HG02623 (cell line): ENCODE results near the gene HOXA3.

Source experiments
- ATAC-seq: cut with Tn5 transposase; IDR thresholded peaks from one replicate; pipeline ENCODE4 v1.9.1; 2021; ENCODE audit warnings: moderate library complexity; ENCODE audit not compliant: unreplicated experiment

The HOXA3 gene

GRCh38 chr7:27168265-27168947 lies 16.0 kb upstream of the HOXA3 start:
- no peak for ATAC-seq

GRCh38 chr7:27167916-27168264 lies 15.5 kb upstream of the HOXA3 start:
- ATAC-seq, result no peak

- ATAC-seq, result no peak
Observed at GRCh38 chr7:27166531-27167505, 14.4 kb upstream of the HOXA3 start.

- no peak for ATAC-seq
Observed at GRCh38 chr7:27165996-27166530, 13.7 kb upstream of the HOXA3 start.

- no peak for ATAC-seq
Observed at GRCh38 chr7:27165089-27165995, 13.0 kb upstream of the HOXA3 start, which contains the start of gene HOXA9. HOXA9 (minus strand) TSS chr7:27165537; CDS start chr7:27165457, 80 bp downstream.

GRCh38 chr7:27164367-27165088 lies 12.1 kb upstream of the HOXA3 start:
- no peak for ATAC-seq

- no peak for ATAC-seq
Observed at GRCh38 chr7:27164045-27164366, 11.6 kb upstream of the HOXA3 start.

- ATAC-seq, result no peak
Observed at GRCh38 chr7:27163288-27164044, 11.1 kb upstream of the HOXA3 start.

- no peak for ATAC-seq
Observed at GRCh38 chr7:27162561-27163287, 10.3 kb upstream of the HOXA3 start.

- ATAC-seq, result no peak
Observed at GRCh38 chr7:27161721-27162560, 9.6 kb upstream of the HOXA3 start.

- no peak for ATAC-seq
Observed at GRCh38 chr7:27161214-27161720, 8.9 kb upstream of the HOXA3 start.

- peak; percentile 49 for ATAC-seq
Observed at GRCh38 chr7:27160546-27161213, 8.3 kb upstream of the HOXA3 start.

GRCh38 chr7:27160145-27160545 lies 7.8 kb upstream of the HOXA3 start:
- ATAC-seq, result no peak

GRCh38 chr7:27159266-27160144 lies 7.1 kb upstream of the HOXA3 start:
- no peak for ATAC-seq

- ATAC-seq, result no peak
Observed at GRCh38 chr7:27158436-27159265, 6.3 kb upstream of the HOXA3 start.
